H1 (cell line): ENCODE data around the gene TNFRSF1A. TPM values are rescaled to one million over a fixed set of nuclear protein-coding genes. Genes with fewer than 3 reads are reported as not detected.
A peak's percentile ranks its signal among the peaks of the same experiment; 100 is the strongest.

Source experiments
- CTCF ChIA-PET: fragments of 300-600 bp; sonication (Branson Sonifier 250); formaldehyde crosslinking; loops from one replicate; lab custom pipeline; 2021; ENCODE audit not compliant: partially characterized antibody; lab: Charles Lee
- POLR2A ChIA-PET: fragments of 300-600 bp; sonication (Branson Sonifier 250); formaldehyde crosslinking; loops from one replicate; lab custom pipeline; 2021; ENCODE audit warnings: inconsistent platforms; ENCODE audit not compliant: partially characterized antibody; lab: Charles Lee
- DNase-seq, 2 experiments: peaks; one replicate each; pipeline versions ENCODE4 v3.0.0 to v3.0.0-alpha.2; 2010 to 2022; ENCODE audit warnings: low spot score in 2 of 2, low read depth in 1 of 2, mixed read lengths in 1 of 2
- FAIRE-seq: peaks from 2 replicates; lab custom pipeline; 2011; peaks lifted over from hg19 to GRCh38; lab: Jason Lieb, UNC
- H2AFZ ChIP-seq: 2 replicates; pipeline ENCODE4 v1.8.1; 2012; ENCODE audit warnings: low read length, inconsistent platforms
- H2AK5ac ChIP-seq: 2 replicates; pipeline ENCODE4 v1.6.1; 2013; ENCODE audit warnings: low read depth, low read length
- H2BK120ac ChIP-seq: replicated peaks from 2 replicates; pipeline ENCODE3; 2013; ENCODE audit warnings: low read depth, low read length, inconsistent platforms
- H2BK12ac ChIP-seq: 2 replicates; pipeline ENCODE4 v1.6.1; 2013; ENCODE audit warnings: low read depth, low read length
- H2BK15ac ChIP-seq: 2 replicates; pipeline ENCODE4 v1.6.1; 2013; ENCODE audit warnings: low read length
- H2BK20ac ChIP-seq: 2 replicates; pipeline ENCODE4 v1.6.1; 2013; ENCODE audit warnings: low read length
- H2BK5ac ChIP-seq: 2 replicates; pipeline ENCODE4 v1.6.1; 2013; ENCODE audit warnings: low read depth, low read length
- H3K14ac ChIP-seq: 2 replicates; pipeline ENCODE4 v1.6.1; 2013; ENCODE audit warnings: inconsistent platforms; ENCODE audit not compliant: insufficient read length
- H3K18ac ChIP-seq: 2 replicates; pipeline ENCODE4 v1.6.1; 2013; ENCODE audit warnings: low read length; ENCODE audit errors: extremely low read depth
- H3K23ac ChIP-seq: 2 replicates; pipeline ENCODE4 v1.6.1; 2013; ENCODE audit warnings: inconsistent platforms; ENCODE audit not compliant: insufficient read length
- H3K23me2 ChIP-seq: 2 replicates; pipeline ENCODE4 v1.6.1; 2013; ENCODE audit warnings: low read depth, low read length
- H3K27ac ChIP-seq: 2 replicates; pipeline ENCODE4 v1.6.1; 2011; ENCODE audit warnings: low read depth, low read length, inconsistent platforms
- H3K27me3 ChIP-seq, 4 experiments: replicated peaks in 1 of 4; 1 replicate in 1 of 4; 2 replicates in 3 of 4; pipeline versions ENCODE4 v1.6.1 to v1.8.1; 2011 to 2013; ENCODE audit warnings: low read length in 3 of 4, mild to moderate bottlenecking in 3 of 4, inconsistent platforms in 2 of 4, mixed read lengths in 2 of 4, moderate library complexity in 1 of 4; ENCODE audit not compliant: control insufficient read depth in 3 of 4, insufficient read depth in 3 of 4; ENCODE audit errors: extremely low read depth in 1 of 4
- H3K36me3 ChIP-seq, 4 experiments: 2 replicates each; pipeline versions ENCODE4 v1.6.1 to v1.8.1; 2011 to 2013; ENCODE audit warnings: mild to moderate bottlenecking in 4 of 4, low read length in 3 of 4, moderate library complexity in 2 of 4, control low read depth in 1 of 4, inconsistent platforms in 1 of 4; ENCODE audit not compliant: insufficient read depth in 4 of 4, control insufficient read depth in 2 of 4
- H3K4ac ChIP-seq: replicated peaks from 2 replicates; pipeline ENCODE3; 2013; ENCODE audit warnings: low read length, low read depth, mixed read lengths, inconsistent platforms; ENCODE audit not compliant: insufficient read length
- H3K4me1 ChIP-seq, 4 experiments: replicated peaks in 1 of 4; 1 replicate in 1 of 4; 2 replicates in 3 of 4; pipeline versions ENCODE4 v1.6.1 to v1.8.1; 2011 to 2013; ENCODE audit warnings: low read length in 3 of 4, inconsistent platforms in 2 of 4, mixed read lengths in 1 of 4; ENCODE audit not compliant: insufficient read depth in 4 of 4, control insufficient read depth in 3 of 4
- H3K4me2 ChIP-seq, 2 experiments: 2 replicates each; pipeline versions ENCODE4 v1.6.1 to v1.8.1; 2011 to 2013; ENCODE audit warnings: low read depth in 2 of 2, low read length in 2 of 2, control low read depth in 1 of 2, inconsistent platforms in 1 of 2, mild to moderate bottlenecking in 1 of 2; ENCODE audit not compliant: insufficient read depth in 1 of 2
- H3K4me3 ChIP-seq, 4 experiments: fragments of 200-600, 300-600 bp in 1 of 4; sonication (generic), shearing (Covaris generic), sonication (Bioruptor Twin) in 1 of 4; 2 replicates each; pipeline versions ENCODE4 v1.5.1 to v1.8.1; 2011 to 2016; ENCODE audit warnings: low read length in 4 of 4, low read depth in 3 of 4, control low read depth in 2 of 4, inconsistent platforms in 2 of 4, mild to moderate bottlenecking in 2 of 4, mixed read lengths in 1 of 4, moderate library complexity in 1 of 4; ENCODE audit not compliant: insufficient read depth in 2 of 4; ENCODE audit errors: extremely low read depth in 1 of 4
- H3K56ac ChIP-seq: replicated peaks from 2 replicates; pipeline ENCODE3; 2013; ENCODE audit warnings: low read depth, mild to moderate bottlenecking, mixed read lengths, low read length, inconsistent platforms; ENCODE audit not compliant: insufficient read length
- H3K79me1 ChIP-seq: 2 replicates; pipeline ENCODE4 v1.6.1; 2013; ENCODE audit warnings: low read depth, low read length, control low read depth
- H3K79me2 ChIP-seq, 2 experiments: 2 replicates each; pipeline versions ENCODE4 v1.6.1 to v1.8.1; 2012 to 2013; ENCODE audit warnings: low read length in 2 of 2, mild to moderate bottlenecking in 2 of 2, inconsistent platforms in 1 of 2; ENCODE audit not compliant: insufficient read depth in 2 of 2, control insufficient read depth in 1 of 2
- H3K9ac ChIP-seq, 4 experiments: replicated peaks in 1 of 4; 1 replicate in 1 of 4; 2 replicates in 3 of 4; pipeline versions ENCODE4 v1.6.1 to v1.8.1; 2011 to 2013; ENCODE audit warnings: low read depth in 3 of 4, low read length in 3 of 4, control low read depth in 2 of 4, mild to moderate bottlenecking in 2 of 4, moderate library complexity in 2 of 4, inconsistent platforms in 1 of 4; ENCODE audit errors: extremely low read depth in 1 of 4
- H3K9me3 ChIP-seq, 2 experiments: 2 replicates each; pipeline versions ENCODE4 v1.6.1 to v1.8.1; 2012 to 2013; ENCODE audit warnings: mild to moderate bottlenecking in 2 of 2, moderate library complexity in 2 of 2, control low read depth in 1 of 2, inconsistent platforms in 1 of 2, low read depth in 1 of 2, low read length in 1 of 2, mixed read lengths in 1 of 2; ENCODE audit not compliant: insufficient read depth in 2 of 2
- H4K20me1 ChIP-seq, 2 experiments: replicated peaks in 1 of 2; 2 replicates each; pipeline versions ENCODE3 to v1.8.1; 2011 to 2013; ENCODE audit warnings: inconsistent platforms in 2 of 2, low read length in 2 of 2, mild to moderate bottlenecking in 1 of 2; ENCODE audit not compliant: insufficient read depth in 2 of 2, control insufficient read depth in 1 of 2
- H4K5ac ChIP-seq: 2 replicates; pipeline ENCODE4 v1.6.1; 2013; ENCODE audit warnings: low read length, low read depth, mixed read lengths, inconsistent platforms; ENCODE audit not compliant: insufficient read length
- H4K8ac ChIP-seq: 2 replicates; pipeline ENCODE4 v1.8.0; 2013; ENCODE audit warnings: mild to moderate bottlenecking, moderate library complexity, low read length, inconsistent platforms; ENCODE audit not compliant: insufficient read depth; ENCODE audit errors: extremely low read depth
- H4K91ac ChIP-seq: replicated peaks from 2 replicates; pipeline ENCODE3; 2013; ENCODE audit warnings: low read length, mixed read lengths, inconsistent platforms; ENCODE audit not compliant: insufficient read length
- CEBPB ChIP-seq: IDR thresholded peaks from 2 replicates; pipeline ENCODE4 v1.6.1; 2012; ENCODE audit warnings: low read depth, low read length
- CHD1 ChIP-seq: IDR thresholded peaks from 2 replicates; pipeline ENCODE4 v1.6.1; 2012; ENCODE audit warnings: low read depth, low read length, improper control_type of control experiment
- CHD2 ChIP-seq: IDR thresholded peaks from 2 replicates; pipeline ENCODE4 v1.6.1; 2012; ENCODE audit warnings: low read length, improper control_type of control experiment
- GTF2F1 ChIP-seq: IDR thresholded peaks from 2 replicates; pipeline ENCODE4 v1.6.1; 2012; ENCODE audit warnings: low read depth, low read length, improper control_type of control experiment, borderline replicate concordance
- KDM4A ChIP-seq: IDR thresholded peaks from one replicate; pipeline ENCODE4 v1.7.1; 2012; ENCODE audit warnings: low read depth, mild to moderate bottlenecking, moderate library complexity, low read length, inconsistent platforms; ENCODE audit not compliant: severe bottlenecking
- POLR2A ChIP-seq, 2 experiments: IDR thresholded peaks; 1 replicate in 1 of 2; 2 replicates in 1 of 2; pipeline ENCODE4 v1.6.1; 2011; ENCODE audit warnings: low read depth in 2 of 2, low read length in 2 of 2, mild to moderate bottlenecking in 2 of 2; ENCODE audit errors: control extremely low read depth in 1 of 2
- RFX5 ChIP-seq: IDR thresholded peaks from 2 replicates; pipeline ENCODE4 v1.6.1; 2011; ENCODE audit warnings: low read depth, low read length, improper control_type of control experiment, borderline replicate concordance
- RXRA ChIP-seq: IDR thresholded peaks from 2 replicates; pipeline ENCODE4 v1.6.1; 2011; ENCODE audit warnings: low read depth, mild to moderate bottlenecking, low read length, moderate library complexity; ENCODE audit not compliant: insufficient read depth
- SIRT6 ChIP-seq: IDR thresholded peaks from one replicate; pipeline ENCODE4 v1.7.1; 2012; ENCODE audit warnings: low read length, inconsistent platforms
- SUZ12 ChIP-seq: fragments of 200-600 bp; sonication (generic); IDR thresholded peaks from 2 replicates; pipeline ENCODE4 v1.6.1; 2012; ENCODE audit warnings: mild to moderate bottlenecking, inconsistent platforms, low read length, moderate library complexity, mixed read lengths
- ZNF274 ChIP-seq: IDR thresholded peaks from 2 replicates; pipeline ENCODE4 v1.7.0; 2012; ENCODE audit warnings: low read length, borderline replicate concordance; ENCODE audit errors: extremely low read depth
- WGBS, 2 experiments: shearing (Covaris generic) in 1 of 2; methylation state at CpG; one replicate each; pipeline versions ENCODE4 v1.1.6 to v1.1.7; 2013 to 2015; ENCODE audit warnings: low lambda C conversion rate in 2 of 2, mixed read lengths in 2 of 2, inconsistent platforms in 1 of 2, low coverage in 1 of 2, missing lambda C conversion rate in 1 of 2; ENCODE audit not compliant: insufficient replicate concordance in 2 of 2, insufficient coverage in 1 of 2, insufficient read length in 1 of 2; ENCODE audit errors: extremely low coverage in 1 of 2, missing lambda C conversion rate in 1 of 2; 5-methylcytosine and 5-hydroxymethylcytosine counted together
- polyA plus RNA-seq, 7 experiments: library from polyadenylated mRNA; depleted of rRNA in 3 of 7; stranded (reverse) in 5 of 7; unstranded in 2 of 7; fragments of >200 nt in 5 of 7; fragments of 200-250 nt in 2 of 7; gene quantifications; 1 replicate in 5 of 7; 2 replicates in 1 of 7; 4 replicates in 1 of 7; pipeline versions ENCODE4 v1.2.1 to v1.2.3, GENCODE V29; 2011 to 2013; ENCODE audit warnings: missing spikeins in 2 of 7, mixed read lengths in 2 of 7
- total RNA-seq: library from RNA; stranded (reverse); fragmentation: NEBNext Ultra II Directional; extraction: Animal tissue kit (Norgen Biotek cat#: 25700); gene quantifications from 2 replicates; pipeline ENCODE4 v1.2.1, GENCODE V29; 2021

Gene TNFRSF1A
- total and polyA plus RNA-seq, 2 of the 8 experiments (the other 6 are each of a cell fraction or from before 2014, with no cell fraction given): 28.7 to 42.1 TPM

GRCh38 chr12:6370576-6370935, 28.7 kb upstream of the TNFRSF1A start:
- Histone ChIP-seq H3K23me2 (peaks cover 25% of the 10 kb centered on the region), H3K9ac (peak overlapping the region in 3 of 4 experiments; percentile 16 to 49 (median 38); a peak in 2 of 7 replicates), H3K14ac (no peak overlapping the region), H2BK5ac (peak overlapping the region; percentile 89), H3K79me1 (peaks cover 21% of the 10 kb centered on the region), H3K27ac (peak overlapping the region; percentile 72), H3K4me2 (peak overlapping the region; percentile 69 to 91), H3K9me3 (no peaks in the 10 kb centered on the region), H2BK20ac (peak overlapping the region; percentile 98), H2BK15ac (peak overlapping the region; percentile 94; the same call in 1 of the 2 replicates), H2AFZ (no peak overlapping the region), H2BK120ac (no peak overlapping the region), H4K20me1 (peaks cover 3 to 5% of the 10 kb centered on the region in 2 experiments), H3K56ac (no peak overlapping the region), H3K18ac (peak overlapping the region; percentile 93), H2BK12ac (peak overlapping the region; percentile 86), H4K8ac (no peak overlapping the region), H2AK5ac (peak overlapping the region; percentile 93), H3K23ac (no peak overlapping the region), H3K4me3 (peak overlapping the region in 2 of 4 experiments; percentile 27 to 43; a peak in 3 of 8 replicates), H3K4ac (no peak overlapping the region), H4K91ac (peak overlapping the region; percentile 25), H3K27me3 (no peaks in the 10 kb centered on the region), H4K5ac (peak overlapping the region; percentile 14), H3K79me2 (peaks cover 26 to 90% of the 10 kb centered on the region in 2 experiments), H3K36me3 (peaks cover 0 to 5% (median 2%) of the 10 kb centered on the region in 4 experiments; a peak in 3 of 8 replicates), H3K4me1 (peaks cover 15 to 47% (median 26%) of the 10 kb centered on the region in 4 experiments)
- TF ChIP-seq ZNF274 (no peak), SIRT6 (no peak), CHD1 (no peak), RXRA (no peak), KDM4A (no peak), CHD2 (no peak), POLR2A (IDR thresholded peaks at IDR 0.05; ENCODE audit: control extremely low read depth in 1 of 2, low read depth in 2 of 2, low read length in 2 of 2) (no peak), RFX5 (no peak), SUZ12 (no peak), GTF2F1 (no peak), CEBPB (no peak)
- FAIRE-seq (no peak), DNase-seq (no peak)
- POLR2A ChIA-PET: interaction anchor here (0.7 to 17.2 kb wide), 11 partner anchors 8 to 155 kb away, joined by 3 to 259 read pairs (median 8); partner anchors contain the start of genes LTBR, MRPL51, TAPBPL and TNFRSF1A
- WGBS, 2 experiments: 82% methylated on average over 4 of the region's 4 CpGs; no CpG with 5 or more reads in 1 of the 2 experiments
- CTCF ChIA-PET: interaction anchor here (1.0 to 7.4 kb wide), 14 partner anchors 8 to 167 kb away, joined by 3 to 66 read pairs (median 4); partner anchors contain the start of gene VAMP1
